ENCODE data around the gene SPPL3. TPM values are rescaled to one million over a fixed set of nuclear protein-coding genes. Genes with fewer than 3 reads are reported as not detected.

The SPPL3 gene
- total and polyA plus RNA-seq, 8 donors = 7.0 to 25.7 (median 13.8) TPM

- no peak for ATAC-seq
- DNase-seq = no peak
- Histone ChIP-seq H3K9me3 (no peaks in the 10 kb centered on the region), H3K4me3 (no peak overlapping the region), H3K27me3 (no peaks in the 10 kb centered on the region), H3K27ac (no peak overlapping the region), H3K36me3 (peaks cover 0 to 37% (median 7%) of the 10 kb centered on the region in 3 donors), H3K4me1 (no peaks in the 10 kb centered on the region)
- TF ChIP-seq CTCF (IDR thresholded peaks at IDR 0.05) = no peak
- WGBS, 2 donors = 81 to 82% methylated on average over 11 of the region's 11 CpGs
- no peak for FAIRE-seq
- intact Hi-C loops (cut with DNase I) = no loop called here
Measured at GRCh38 chr12:120767071-120768024, 136.8 kb downstream of the SPPL3 start.

- no peak overlapping the region for H3K27ac ChIP-seq
- intact Hi-C loops (cut with DNase I) = no loop called here
- H3K9me3 ChIP-seq = no peaks in the 10 kb centered on the region
- WGBS, 2 donors = 93 to 95% methylated on average over 5 of the region's 5 CpGs
- peaks cover 0 to 37% (median 7%) of the 10 kb centered on the region in 3 donors for H3K36me3 ChIP-seq
- no peaks in the 10 kb centered on the region for H3K27me3 ChIP-seq
- ATAC-seq (no peak), FAIRE-seq (no peak), DNase-seq (no peak)
- no peak for TF ChIP-seq CTCF (IDR thresholded peaks at IDR 0.05)
- no peaks in the 10 kb centered on the region for H3K4me1 ChIP-seq
- H3K4me3 ChIP-seq = no peak overlapping the region
Measured at GRCh38 chr12:120766566-120766965, 137.6 kb downstream of the SPPL3 start.

- Histone ChIP-seq H3K36me3 (peaks cover 0 to 37% (median 11%) of the 10 kb centered on the region in 3 donors), H3K27ac (no peak overlapping the region)
- intact Hi-C loops (cut with DNase I) = no loop called here
Measured at GRCh38 chr12:120764816-120765215, 139.3 kb downstream of the SPPL3 start.

GRCh38 chr12:120763250-120763649, 140.9 kb downstream of the SPPL3 start:
- H3K36me3 ChIP-seq = peaks cover 0 to 31% (median 11%) of the 10 kb centered on the region in 3 donors
- DNase-seq (no peak), FAIRE-seq (no peak), ATAC-seq (no peak)
- intact Hi-C loops (cut with DNase I) = no loop called here
- no peak overlapping the region for H3K4me3 ChIP-seq
- 76 to 91% methylated on average over 3 of the region's 3 CpGs for WGBS, 2 donors
- H3K27ac ChIP-seq = no peak overlapping the region
- no peaks in the 10 kb centered on the region for H3K27me3 ChIP-seq
- no peak for TF ChIP-seq CTCF (IDR thresholded peaks at IDR 0.05)
- no peaks in the 10 kb centered on the region for H3K4me1 ChIP-seq
- H3K9me3 ChIP-seq = no peaks in the 10 kb centered on the region

More at GRCh38 chr12:120764816-120765215, 139.3 kb downstream of the SPPL3 start:
- WGBS, 2 donors = 82 to 85% methylated on average over 9 of the region's 9 CpGs
- H3K27me3 ChIP-seq = no peaks in the 10 kb centered on the region
- DNase-seq (no peak), ATAC-seq (peak in 1 of 4 donors; percentile 7), FAIRE-seq (no peak)
- TF ChIP-seq CTCF (IDR thresholded peaks at IDR 0.05) = no peak
- no peaks in the 10 kb centered on the region for H3K4me1 ChIP-seq
- H3K4me3 ChIP-seq = no peak overlapping the region
- no peaks in the 10 kb centered on the region for H3K9me3 ChIP-seq

GRCh38 chr12:120762086-120762485, 142.1 kb downstream of the SPPL3 start:
- Histone ChIP-seq H3K9me3 (no peaks in the 10 kb centered on the region), H3K4me1 (no peaks in the 10 kb centered on the region), H3K36me3 (peaks cover 0 to 19% (median 9%) of the 10 kb centered on the region in 3 donors), H3K27me3 (no peaks in the 10 kb centered on the region), H3K27ac (no peak overlapping the region), H3K4me3 (no peak overlapping the region)
- intact Hi-C loops (cut with DNase I) = no loop called here
- ATAC-seq (peak in 2 of 4 donors; percentile 17 to 49), DNase-seq (no peak), FAIRE-seq (no peak)
- 85 to 88% methylated on average over 6 of the region's 6 CpGs for WGBS, 2 donors
- TF ChIP-seq CTCF (IDR thresholded peaks at IDR 0.05) = no peak

Measured in pancreas (tissue), 10 donors.